GM12873 (cell line): Measurements from ENCODE around the gene ANKRD65.

Experiments
- TF ChIP-seq, protein P1 (sequence below): IDR thresholded peaks from 2 replicates; pipeline ENCODE4 v1.5.1; 2012; ENCODE audit warnings: low read depth, mild to moderate bottlenecking, moderate library complexity, low read length, control low read depth; ENCODE audit not compliant: insufficient read depth; ENCODE audit errors: missing control alignments

The ANKRD65 gene

DNA sequence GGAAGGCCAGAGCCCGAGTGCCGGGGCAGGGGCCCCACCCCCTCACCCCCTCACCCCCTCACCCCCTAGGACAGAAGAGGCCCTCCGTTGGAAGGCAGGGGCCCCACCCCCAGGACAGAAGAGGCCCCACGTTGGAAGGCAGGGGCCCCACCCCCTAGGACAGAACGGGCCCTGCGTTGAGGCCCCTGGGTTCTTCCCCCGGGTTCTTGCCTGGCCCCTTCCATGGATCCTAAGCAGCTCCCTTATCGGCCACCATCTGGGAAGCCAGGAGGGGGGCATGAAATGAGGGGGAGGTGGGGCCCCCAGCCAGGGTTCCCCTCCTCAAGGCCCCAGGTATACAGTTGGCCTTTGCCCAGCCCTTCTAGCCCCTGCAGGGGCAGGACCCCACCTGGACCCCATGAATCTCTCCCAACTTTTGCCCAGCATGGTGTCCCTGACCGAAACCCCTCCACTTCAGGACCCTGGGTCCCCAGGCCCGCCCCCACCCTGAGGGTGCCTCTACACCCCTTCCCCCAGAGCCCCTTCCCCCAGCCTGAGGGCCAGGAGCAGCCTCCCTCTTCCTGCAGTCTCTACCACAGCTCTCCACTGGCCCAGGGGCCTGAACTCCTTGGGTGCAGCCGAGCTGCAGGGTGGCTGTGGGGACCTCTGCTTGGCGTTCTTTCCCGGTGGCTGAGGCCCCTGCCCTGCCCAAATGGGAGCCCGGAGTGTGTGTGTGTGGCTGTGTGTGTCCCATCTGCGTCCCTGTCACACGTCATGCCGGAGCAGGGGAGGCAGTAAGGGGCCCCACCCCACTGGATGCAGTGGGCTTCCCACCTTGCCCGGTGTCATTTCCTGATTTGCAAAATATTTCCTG, 10.1 kb upstream of the ANKRD65 start:
- TF ChIP-seq, protein P1, sequence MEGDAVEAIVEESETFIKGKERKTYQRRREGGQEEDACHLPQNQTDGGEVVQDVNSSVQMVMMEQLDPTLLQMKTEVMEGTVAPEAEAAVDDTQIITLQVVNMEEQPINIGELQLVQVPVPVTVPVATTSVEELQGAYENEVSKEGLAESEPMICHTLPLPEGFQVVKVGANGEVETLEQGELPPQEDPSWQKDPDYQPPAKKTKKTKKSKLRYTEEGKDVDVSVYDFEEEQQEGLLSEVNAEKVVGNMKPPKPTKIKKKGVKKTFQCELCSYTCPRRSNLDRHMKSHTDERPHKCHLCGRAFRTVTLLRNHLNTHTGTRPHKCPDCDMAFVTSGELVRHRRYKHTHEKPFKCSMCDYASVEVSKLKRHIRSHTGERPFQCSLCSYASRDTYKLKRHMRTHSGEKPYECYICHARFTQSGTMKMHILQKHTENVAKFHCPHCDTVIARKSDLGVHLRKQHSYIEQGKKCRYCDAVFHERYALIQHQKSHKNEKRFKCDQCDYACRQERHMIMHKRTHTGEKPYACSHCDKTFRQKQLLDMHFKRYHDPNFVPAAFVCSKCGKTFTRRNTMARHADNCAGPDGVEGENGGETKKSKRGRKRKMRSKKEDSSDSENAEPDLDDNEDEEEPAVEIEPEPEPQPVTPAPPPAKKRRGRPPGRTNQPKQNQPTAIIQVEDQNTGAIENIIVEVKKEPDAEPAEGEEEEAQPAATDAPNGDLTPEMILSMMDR = no peak

DNA sequence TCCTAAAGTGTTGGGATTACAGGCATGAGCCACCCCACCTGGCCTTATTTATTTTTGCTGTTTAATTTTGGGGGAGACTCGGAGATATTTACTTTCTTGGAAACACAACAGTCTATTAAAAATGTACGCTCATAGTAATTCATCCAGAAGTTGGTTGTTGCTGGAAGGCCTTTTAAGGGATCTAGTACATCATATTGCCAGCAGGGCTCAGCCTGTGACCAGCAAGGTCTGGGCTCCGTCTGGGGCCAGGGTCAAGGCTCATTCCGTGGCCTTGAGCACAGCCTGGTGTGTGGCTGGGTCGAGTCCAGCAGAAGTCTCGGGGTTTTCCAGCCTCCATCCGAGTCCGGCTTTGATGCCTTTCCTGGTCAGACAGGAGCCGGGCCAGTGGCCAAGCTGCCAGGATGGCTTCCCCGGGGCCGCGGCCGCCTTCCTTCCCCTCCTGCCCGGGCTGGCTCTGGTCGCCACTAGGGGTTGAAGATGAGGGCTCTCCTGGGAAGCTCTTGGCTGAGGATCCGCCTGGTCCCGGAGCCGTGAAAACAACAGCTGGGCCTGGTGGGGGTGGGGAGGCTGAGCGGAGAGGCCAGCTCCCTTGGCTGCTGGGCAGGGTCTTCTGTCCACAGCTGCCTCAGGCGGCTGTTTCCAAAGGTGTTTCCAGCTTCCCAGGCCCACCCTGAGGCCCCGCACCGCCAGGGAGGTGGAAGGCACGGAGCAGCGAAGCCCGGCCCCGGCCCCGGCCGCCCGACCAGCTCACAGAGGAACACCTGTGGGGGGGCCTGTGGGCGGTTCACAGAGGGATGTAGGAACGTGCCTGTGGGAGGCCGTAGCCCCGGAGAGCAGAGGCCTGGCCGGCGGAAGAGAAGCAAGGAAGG, 9.3 kb upstream of the ANKRD65 start:
- TF ChIP-seq, protein P1 = no peak

DNA sequence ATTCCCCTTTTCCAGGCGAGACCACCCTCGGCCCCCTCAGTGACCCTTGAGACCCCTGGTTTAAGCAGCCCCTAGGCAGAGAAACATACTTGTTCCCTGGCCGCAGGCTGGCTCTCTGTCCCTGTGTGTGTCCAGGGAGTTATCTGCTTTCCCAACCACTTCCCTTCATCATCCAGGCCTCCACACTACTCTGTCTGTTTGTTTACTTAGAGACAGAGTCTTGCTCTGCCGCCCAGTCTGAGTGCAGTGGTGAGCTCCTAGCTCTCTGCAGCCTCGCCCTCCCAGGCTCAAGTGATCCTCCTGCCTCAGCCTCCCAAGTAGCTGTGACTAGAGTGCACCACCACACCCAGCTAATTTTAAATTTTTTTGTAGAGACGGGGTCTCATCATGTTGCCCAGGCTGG, 8.6 kb upstream of the ANKRD65 start:
- TF ChIP-seq, protein P1 = no peak

DNA sequence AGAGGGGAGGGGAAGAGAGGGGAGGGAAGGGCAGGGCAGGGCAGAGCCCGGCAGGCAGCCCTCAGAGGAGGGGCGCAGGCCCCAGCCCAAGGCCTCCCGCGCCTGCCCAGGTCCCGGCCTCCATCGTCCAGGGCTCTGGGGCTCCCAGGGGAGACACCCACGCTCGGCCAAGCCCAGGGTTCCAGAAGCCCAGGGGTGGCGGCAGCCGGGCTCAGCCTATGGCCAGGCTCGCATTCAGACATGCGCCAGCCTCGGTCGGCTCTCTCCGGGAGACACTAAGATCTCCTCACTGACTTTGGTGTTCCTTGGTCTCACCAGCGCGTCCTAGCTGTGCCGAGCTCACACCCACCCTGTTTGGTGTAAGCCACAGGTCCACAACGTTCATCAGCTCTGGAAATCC, 7.1 kb upstream of the ANKRD65 start:
- TF ChIP-seq, protein P1 = no peak

DNA sequence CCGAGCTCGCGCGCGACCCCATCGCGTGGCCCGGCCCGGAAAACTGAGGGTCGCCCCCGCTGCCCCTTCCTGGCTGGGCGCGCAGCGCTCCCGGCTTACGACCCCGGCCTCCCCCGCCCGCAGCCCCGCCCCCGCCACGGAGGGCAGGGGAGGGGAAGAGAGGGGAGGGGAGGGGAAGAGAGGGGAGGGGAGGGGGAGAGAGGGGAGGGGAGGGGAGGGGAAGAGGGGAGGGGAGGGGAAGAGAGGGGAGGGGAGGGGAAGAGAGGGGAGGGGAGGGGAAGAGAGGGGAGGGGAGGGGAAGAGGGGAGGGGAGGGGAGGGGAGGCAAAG, 6.7 kb upstream of the ANKRD65 start:
- TF ChIP-seq, protein P1 = no peak

DNA sequence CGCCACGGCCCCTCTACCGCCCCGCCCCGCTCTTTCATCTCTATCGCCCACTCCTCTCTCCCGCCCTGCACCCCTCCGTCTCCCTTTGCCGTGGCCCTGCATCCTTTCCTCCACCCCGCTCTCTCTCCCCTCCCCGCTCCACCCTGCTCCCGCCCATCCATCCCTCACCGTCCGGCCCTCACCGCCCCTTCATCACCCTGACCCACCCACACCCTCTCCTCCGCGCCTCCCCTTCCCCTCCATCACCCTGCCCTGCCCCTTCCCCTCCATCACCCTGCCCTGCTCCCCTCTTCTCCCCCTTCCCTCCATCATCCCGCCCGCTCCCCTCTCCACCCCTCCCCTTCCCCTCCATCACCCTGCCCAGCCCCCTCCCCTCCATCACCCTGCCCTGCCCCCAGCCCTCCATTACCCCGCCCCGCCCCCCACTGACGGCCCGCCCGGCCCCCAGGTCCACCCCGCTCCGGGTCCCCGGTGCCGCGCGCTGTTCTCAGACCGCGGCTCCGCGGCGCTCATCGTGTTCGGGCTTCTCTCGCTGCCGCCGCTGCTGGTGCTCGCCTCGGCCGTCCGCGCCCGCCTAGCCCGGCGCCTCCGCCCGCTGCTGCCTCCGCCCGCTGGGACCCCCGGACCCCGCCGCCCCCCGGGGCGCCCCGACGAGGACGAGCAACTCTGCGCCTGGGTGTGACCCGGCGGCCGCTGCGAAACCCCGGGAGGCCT, 6.2 kb upstream of the ANKRD65 start:
- TF ChIP-seq, protein P1 = no peak

DNA sequence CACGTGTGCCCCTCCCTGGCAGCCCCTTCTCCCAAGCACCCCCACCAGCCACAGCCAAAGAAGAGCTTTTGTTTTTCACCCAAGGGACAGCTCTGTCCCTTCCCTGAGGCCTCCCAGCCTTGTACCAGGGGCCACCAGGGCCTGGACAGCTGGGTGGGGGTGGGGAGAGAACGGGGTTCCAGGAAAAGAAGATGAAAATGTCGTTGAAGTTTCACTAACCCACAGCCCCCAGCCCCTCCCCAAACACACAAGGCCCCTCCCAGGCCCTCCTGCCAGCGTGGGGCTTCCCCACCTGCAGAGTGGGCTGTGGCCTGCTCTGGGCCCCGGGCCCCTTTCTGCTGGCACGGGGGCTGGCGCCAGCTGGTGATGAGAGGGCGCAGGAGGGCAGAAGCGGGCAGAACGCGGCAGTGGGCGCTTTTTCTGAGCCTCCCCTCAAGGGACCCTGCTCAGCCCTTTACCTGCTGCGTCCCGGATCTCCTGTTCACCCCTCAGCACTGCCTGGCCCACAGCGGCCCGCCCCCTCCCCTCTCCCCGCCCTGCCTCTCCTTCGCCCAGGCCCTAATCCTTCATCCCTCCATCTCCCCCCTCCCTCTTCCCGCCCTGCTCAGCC, 5.5 kb upstream of the ANKRD65 start:
- TF ChIP-seq, protein P1 = no peak
